Measurements from ENCODE around the gene FOXO3. TPM values are rescaled to one million over a fixed set of nuclear protein-coding genes. Genes with fewer than 3 reads are reported as not detected.
A peak's percentile ranks its signal among the peaks of the same experiment; 100 is the strongest.

FOXO3 gene
- total RNA-seq, 1 experiment from 2014 or later = 11.5 TPM

DNA sequence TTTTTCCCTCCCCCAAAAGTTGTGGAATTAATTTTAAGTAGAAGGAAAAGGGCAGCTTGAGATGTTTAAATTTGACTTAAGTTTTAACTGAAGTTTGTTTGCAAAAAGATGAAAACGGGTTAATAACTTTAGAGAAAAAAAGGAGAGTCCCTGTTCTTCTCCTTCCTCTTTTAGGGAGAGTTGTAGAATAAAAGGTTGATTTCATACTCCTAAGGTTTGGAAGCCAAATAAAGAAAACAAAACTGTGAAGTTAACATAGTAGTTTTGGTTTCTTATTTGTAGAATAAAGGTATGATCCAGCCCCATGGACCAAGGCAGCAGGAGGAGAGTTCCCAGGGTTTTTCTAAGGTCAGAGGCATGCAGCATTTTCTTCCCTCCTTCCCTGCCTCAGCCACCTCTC lies 33.4 kb downstream of the FOXO3 start:
- DNase-seq (ENCODE audit: low read depth) = no peak

DNA sequence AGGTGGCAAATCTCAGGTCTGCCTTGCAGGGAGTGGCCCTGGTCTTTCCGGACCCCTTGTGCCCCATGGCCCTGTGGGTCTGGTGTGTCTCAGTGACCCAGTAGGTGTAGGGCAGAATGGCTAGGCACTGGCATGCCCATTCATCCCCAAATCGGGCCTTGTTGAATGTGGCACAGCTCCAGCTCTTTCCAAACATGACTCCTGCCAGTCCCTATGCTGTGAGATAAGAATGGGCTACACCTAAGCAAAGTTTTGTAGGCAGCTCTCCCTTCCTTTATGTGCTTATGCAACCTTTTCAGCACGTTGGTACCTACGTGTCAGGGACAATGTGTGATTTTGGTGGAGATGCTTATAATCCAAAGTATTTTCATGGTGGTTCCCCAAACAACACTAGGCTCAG lies 33.9 kb downstream of the FOXO3 start:
- no peak for DNase-seq (ENCODE audit: low read depth)

DNA sequence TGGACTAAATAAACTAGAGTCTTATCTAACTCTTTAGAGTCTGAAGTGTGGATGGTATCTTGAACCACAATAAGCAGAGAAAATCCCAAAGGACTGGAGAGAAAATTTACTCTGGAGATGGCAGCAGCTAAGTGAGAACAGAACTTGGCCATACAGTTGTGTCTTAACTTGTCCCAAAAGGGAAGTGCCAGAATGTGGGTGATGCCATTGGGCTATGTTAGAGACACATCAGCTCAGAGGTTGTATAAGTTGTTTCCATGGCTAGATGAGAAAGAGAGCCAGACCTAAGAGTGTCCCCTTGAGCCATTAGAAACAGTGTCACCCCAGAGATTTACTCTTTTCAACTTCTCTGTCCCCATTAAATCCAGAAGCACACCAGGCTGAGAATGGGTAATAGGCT lies 36.2 kb downstream of the FOXO3 start:
- no peak for DNase-seq (ENCODE audit: low read depth)

DNA sequence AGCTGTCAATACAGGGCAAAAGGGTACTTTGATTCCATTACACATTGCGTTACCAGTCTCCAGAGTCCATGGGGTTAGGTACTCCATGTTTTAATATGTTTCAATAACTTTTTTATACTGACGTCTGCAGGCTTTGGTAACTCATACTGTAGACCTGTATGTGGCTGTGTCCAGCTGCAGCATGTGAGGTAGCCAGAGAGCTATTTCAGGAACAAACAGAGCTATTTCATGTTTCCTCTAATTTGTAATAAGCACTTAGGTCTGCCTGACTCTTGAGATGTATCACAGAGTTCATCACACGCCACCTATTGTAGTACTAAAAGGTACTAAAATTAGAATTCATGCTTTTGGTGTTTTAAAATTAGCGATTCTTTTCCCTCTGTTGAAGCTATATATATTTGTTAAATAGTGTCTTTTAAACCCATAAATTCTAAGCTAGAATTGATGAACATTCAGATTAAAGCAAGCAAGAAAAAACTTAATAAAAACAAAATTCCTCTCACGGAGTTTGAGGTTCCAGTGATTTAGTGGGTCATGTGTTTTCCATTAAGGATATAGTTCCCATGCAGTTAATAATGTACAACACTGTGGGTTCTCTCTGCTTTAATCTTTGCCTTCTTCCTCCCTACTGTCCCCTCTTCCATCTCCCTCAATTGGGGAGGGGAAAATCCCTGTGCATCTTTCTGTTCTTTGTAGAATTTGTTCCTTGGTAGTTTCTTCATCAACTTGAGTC lies 37.0 kb downstream of the FOXO3 start:
- DNase-seq (ENCODE audit: low read depth) = no peak

DNA sequence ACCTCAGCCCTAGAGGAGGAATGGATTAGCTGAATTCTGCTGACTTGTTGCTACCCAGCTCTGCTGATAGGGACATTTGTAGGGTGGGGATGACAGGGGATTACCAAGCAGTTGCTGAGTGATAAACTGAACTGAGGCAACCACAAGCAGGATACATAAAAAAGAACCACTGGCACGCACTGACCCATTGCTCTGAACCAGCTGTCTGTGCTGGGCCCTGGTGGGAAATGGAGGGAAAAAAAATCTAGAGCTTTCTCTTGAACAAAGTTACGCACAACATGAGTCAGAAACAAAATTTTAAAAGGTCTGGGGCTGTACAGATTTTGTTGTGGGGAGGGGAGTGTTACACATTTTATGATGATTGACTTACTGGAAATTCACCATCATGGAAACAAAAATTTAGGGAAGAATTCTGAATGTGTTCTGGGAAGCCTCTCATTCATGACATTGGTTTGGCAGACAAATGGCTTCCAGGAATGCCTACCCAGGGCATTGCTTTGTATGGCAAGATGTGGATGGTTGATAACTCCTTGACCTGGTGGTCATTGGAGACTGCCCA lies 37.7 kb downstream of the FOXO3 start:
- peak; percentile 30 for DNase-seq (ENCODE audit: low read depth)

DNA sequence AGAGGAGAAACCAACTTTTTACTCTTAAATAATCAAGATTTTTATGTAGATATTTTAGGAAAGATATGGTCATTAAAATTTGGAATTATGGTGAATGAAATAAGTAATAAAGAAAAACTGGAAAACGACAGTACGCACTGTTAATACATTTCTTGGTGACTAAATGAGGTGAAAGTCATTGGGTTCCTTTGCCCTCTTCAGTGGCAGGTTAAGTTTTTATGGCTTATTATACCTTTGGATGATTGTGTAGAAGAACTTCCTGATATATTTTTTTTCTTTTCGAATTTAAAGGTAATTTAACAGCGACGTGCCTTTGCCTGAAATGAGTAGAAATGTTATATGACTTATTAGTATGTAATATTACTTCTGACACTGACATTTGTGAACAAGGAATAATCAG lies 43.4 kb downstream of the FOXO3 start:
- no peak for DNase-seq (ENCODE audit: low read depth)

DNA sequence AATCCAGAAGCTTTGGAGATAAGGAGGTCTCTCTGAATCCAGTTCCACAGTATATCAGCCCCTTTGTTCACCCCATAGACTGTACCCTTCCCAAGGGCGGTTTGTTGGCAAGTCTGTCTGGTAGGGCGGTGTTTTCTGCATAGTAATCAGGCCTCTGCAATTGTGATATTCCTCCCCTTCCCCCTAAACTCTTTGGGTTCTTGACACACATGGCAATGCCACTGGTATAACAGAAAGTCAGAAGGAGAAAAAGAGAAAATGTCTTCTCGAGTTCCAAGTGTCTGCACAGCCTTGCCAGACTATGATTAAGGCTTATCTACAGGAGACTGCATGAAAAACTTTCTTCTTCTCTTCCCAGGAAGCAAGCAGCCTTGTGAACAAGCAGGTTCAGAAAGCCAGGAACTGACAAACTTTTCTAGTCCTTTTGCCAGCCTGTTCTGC lies 45.6 kb downstream of the FOXO3 start:
- no peak for DNase-seq (ENCODE audit: low read depth)

DNA sequence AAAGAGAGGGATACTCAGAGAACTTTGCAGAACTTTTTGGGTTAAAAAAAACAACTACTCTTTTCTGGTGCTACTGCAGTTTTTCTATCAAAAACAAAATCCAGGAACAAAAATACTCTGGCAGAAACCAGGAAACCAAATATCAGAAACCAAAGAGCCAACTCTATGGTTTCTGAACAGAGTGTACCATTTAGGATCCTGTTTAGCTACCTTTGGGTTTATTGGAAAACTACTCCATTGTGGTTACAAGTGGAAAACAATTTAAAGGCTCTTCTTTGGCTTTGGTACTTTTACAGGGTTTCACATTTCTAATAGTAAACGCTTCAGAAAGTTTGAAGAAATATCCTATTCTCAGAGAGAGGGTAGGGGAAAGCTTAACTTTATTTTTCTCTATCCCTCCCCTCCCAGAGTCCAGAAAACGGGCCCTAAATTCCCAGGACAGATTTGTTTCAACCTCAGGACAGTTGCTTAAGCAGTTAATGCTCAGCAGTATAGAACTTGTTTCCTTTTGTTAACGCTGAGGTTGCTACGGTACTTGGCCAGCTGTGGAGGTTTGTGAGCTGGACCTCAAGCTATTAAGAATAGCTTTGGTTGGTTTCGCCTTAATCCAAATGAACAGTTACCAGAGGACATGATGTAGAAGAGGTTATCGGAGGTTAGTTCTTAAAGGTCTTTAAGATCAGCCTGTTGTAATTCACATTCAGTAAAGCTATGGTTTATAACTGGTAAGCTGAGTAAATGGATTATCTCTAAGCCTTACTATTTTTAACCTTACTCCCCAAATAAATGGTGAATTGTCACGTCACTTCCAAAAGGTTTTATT lies 47.9 kb downstream of the FOXO3 start:
- peak; percentile 20 for DNase-seq (ENCODE audit: low read depth)

DNA sequence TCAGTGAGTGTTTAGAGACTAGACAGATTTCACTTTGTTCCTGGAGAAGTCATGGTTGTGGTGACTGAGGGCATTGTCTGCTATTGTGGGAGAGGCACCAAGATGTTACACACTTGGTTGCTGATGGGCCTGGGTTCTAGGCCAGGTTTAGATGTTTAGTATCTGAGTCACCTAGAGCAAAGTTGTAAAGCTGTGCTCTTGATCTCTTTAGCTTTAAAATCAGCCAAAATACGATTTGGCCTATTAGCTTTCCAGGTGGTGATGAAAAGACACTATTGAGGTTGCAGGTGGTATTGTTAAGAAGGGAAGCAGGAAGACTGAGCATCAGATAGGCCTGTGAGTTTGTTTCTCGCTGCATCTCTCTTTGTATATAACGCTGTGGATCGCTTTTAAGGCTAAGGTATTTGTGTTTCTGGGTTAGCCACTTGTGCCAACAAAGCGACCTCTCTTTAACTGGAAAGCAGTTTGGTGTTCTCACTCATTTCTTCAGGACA lies 48.6 kb downstream of the FOXO3 start:
- peak; percentile 79 for DNase-seq (ENCODE audit: low read depth)

DNA sequence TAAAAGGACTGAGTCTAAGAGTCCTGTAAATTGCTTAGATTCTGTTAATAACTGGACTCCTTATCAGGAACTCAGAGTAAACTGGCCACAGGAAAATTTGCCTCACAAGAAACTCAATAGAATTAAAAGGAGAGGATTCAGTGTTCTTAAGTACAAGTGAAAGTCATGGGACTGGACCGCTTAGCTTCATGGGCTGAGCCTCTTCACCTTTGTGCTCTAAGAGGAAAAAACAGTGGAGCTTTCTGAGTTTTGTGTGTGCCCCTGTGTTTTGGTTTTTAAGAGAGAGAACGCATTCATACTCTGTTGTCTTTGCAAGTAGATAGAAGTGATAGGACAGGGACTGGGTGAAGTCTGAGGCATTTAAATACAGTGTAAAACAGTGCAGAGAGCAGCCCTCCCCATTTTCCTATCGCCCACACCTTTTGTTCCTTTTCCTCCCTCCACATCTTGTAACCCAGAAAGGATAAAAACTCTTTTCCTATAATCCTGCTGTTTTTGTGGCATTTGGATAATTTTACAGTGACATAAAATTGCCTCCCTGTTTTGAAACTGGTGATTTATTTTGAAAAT lies 49.6 kb downstream of the FOXO3 start:
- no peak for DNase-seq (ENCODE audit: low read depth)

DNA sequence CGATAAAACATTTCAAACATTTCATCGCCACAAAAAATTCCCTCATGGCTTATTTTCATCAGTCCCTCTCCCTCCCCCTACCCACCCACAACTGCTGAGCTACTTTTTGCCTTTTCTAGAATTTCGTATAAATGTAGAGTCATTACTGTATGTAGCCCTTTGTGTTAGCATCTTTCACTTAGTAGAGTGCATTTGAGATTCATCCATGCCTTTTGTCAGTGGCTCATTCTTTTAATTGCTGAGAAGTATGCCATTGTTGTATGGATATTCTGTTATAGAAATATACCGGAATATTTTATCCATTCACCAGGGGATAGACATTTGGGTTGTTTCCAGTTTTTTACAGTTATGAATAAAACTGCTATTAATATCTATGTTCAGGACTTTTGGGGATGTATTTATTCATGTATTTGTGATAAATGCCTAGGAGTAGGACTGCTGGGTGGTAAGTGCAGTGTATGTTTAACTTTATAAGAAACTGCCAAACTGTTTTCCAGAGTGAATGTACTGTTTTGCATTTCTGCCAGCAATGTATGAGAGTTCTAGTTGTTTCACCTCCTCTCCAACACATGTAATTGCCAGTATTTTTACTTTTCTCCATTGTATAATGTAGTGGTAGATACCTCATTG lies 50.4 kb downstream of the FOXO3 start:
- DNase-seq (ENCODE audit: low read depth) = no peak

DNA sequence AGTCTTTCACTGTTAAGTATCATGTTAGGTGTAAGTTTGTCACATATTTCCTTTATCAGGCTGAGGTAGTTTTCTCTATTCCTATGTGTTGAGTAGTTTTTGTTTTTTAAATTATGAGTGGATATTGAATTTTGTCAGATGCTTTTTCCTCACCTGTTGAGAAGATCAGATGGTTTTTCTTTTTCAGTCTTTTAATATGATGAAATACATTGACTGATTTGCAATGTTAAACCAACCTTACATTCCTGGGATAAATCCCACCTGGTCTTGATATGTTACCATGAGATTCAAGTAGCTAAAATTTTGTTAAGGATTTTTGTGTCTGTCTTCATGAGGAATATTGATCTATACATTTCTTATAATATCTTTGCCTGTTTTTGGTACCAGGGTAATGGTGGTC lies 52.1 kb downstream of the FOXO3 start:
- DNase-seq (ENCODE audit: low read depth) = no peak

DNA sequence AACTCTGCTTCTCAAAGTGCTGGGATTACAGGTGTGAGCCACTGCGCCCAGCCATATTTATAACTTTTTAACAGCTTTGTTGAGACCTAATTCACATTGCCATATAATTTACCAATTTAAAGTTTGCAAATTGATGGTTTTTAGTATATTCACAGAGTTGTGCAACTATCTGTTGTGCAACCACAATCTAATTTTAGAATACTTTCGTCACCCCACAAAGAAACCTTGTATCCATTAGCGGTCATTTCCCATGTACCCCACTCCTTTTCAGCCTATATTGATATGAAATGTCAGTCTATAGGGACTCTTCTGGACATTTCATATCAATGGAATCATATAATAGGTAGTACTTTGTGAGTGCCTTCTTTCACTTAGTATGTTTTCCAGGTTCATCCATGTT lies 55.8 kb downstream of the FOXO3 start:
- no peak for DNase-seq (ENCODE audit: low read depth)

DNA sequence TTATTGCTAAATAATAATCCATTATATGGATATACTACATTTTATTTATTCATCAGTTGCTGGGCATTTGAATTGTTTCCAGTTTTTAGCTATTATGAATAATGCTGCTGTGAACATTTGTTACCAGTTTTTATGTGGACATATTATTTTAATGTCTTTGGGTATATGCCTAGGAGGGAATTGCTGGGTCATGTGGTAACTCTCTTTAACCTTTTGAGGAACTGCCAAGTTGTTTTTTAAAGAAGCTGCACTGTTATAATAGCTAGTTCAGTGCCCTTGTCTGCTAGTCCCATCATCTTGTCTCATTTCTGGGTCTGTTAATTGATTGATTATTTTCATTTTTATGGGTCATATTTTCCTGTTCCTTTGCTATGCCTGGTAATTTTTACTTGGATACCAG lies 56.3 kb downstream of the FOXO3 start:
- DNase-seq (ENCODE audit: low read depth) = no peak

DNA sequence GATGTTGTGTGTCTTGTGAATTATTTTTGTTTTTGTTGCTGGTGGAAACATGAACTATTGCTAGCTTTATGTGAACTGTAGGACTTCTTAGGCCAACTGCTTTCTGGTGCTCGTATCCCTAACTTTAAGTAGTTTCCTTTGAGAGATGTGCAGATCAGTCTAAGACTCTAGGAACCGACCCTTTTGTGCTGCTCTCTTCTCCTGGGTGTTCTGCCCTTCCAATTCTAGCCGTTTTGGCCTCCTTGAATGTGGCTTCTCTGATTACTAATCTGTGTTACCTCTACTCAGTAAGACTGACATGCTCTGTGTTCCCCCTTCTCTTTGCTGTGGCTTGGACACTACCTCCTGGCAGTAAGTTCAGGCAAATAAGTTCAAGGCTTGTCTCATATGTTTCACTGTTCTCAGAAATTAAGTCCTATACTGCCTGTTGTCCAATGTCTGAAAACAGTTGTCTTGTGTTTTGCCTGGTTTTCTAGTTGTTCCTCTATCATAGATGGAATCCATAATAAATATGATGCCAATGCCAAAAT lies 58.0 kb downstream of the FOXO3 start:
- no peak for DNase-seq (ENCODE audit: low read depth)

DNA sequence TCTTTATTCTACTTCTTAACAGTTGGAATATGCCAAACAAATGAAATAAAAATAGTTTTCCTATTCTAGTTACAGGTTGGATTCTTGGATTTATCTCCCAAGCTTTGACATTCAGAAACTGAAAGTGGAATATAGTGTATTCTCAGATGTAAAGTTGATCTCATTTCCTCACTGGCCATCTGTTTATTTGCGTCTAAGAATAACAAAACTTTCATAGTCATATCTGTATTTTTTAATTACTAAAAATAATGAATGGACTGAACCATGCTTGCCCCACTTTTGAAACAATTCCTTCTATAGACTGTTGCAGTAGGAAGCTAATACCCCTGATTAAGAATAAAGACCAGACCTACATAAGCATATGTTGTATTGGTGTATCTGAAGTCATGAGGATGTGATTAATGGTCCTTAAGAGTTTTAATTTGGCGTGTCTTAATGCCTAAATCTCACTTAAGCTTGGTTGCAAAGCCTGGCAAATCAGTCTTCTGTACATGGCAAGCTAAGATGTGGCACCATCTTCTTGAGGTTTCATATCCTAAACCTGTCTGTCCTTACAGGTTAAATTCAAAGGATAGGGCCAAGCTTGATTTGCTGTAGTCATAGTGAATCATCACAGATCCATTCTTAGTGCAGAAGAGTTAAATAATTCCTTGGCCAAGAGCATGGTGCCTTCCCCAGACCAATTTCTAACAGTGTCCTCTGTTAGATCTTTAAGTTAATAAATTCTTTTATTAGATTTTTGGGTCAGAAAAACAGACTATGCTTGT lies 58.9 kb downstream of the FOXO3 start:
- peak; percentile 44 for DNase-seq (ENCODE audit: low read depth)

DNA sequence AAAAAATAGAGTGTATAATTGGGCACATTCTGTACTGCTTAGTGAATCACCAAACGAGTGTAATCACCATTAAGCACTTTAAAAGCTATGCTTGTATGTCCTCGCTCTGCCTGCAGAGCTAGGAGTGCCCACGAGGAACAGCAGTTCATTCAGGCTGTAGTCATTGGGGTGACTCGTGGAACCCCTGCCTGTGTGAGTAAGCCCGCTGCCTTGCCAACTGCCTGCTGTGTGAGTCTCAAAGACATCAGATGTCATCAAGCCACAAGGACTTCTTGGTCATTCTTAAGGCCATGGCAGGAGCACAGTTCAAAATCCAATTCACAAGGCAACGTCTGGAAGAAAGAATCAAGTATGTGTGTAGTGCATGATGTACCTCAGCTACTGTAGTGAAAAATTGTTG lies 60.4 kb downstream of the FOXO3 start:
- peak; percentile 77 for DNase-seq (ENCODE audit: low read depth)

DNA sequence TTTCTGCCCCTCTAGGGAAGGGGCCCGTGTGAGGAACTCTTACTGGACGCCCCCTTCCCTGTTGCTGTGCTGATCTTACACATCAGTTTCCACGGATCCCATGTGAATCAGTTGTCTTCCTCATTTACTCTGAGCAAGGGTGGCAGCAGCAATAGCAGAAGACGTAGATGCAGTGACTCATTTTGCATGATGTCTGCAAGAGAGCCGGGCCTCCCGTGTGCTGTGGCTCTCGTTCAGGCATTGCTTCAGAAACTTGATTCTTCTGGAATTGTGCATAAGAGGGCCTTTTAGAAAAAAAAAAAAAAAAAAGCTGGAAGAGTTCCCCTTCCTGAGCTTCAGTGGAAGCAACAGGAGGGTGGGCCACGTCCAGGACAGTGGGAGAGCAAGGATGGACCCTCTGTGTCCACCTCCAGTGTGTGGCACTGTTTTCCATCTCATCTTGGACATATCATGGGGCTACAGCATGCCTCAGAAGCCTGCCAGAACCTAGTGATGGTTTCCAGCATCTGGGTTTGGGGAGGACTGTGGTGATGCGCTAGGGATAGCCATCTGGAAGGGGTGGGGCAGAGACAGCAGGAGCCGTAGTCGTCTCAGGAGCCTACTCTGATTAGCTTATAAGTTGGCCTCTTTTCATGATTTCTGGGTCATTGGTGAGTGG lies 62.1 kb downstream of the FOXO3 start:
- DNase-seq (ENCODE audit: low read depth) = peak; percentile 84

DNA sequence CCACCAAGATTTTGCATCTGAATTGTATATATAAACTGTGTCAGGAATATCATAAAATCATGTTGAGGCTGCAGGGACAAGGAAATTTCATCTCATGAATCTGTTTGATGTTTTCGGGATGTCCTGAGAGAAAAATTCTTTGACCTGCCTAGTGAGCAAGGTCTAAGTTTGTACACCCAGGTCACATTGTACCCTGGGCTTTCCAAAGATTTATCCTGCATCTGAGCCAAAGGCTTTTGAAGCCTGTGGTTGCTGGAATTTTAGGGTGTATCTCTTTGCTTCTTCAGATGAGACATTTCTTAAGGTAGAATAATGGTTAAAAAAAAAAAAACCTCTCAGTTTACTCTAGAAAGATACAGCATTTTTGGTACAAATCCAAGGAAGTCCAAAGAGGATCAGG lies 63.3 kb downstream of the FOXO3 start:
- DNase-seq (ENCODE audit: low read depth) = no peak

DNA sequence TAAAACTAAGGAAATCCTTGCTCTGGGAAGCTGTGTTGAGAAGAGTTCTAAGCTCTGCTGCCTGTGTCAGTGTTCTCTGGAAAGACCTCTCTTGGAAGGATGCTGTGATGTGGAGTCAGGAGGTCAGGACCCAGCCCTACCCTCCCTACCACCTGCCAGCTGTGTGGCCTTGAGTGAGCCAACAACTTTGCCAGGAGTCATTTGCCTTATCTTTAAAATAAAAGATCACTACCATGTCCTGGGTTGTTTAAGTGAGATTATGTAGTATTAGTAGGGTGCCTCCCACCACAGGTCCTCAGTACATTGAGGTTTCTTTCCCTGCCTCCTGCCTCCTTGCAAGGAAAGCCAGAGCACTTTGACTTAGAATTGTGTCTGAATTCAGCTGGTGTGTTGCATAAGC lies 64.9 kb downstream of the FOXO3 start:
- no peak for DNase-seq (ENCODE audit: low read depth)

All from HT1080 (cell line).